GM23338 (cell line): Measurements from ENCODE around the gene C22orf15.
"Not testable (repeated sequence)": the region's sequence is repeated elsewhere in the genome, so short reads cannot be mapped to it uniquely, and the experiment has no call there.

Experiments
- CREB1 ChIP-seq: fragments of 250-450 bp; sonication (Bioruptor Pico); IDR thresholded peaks from 2 replicates; pipeline ENCODE4 v1.5.0; 2020; ENCODE audit warnings: low read depth, mild to moderate bottlenecking, moderate library complexity
- EZH2 ChIP-seq: fragments of 200-600 bp; sonication (generic); IDR thresholded peaks from one replicate; pipeline ENCODE4 v1.8.0; 2017; ENCODE audit warnings: antibody characterized with exemption, mild to moderate bottlenecking, low read depth; ENCODE audit not compliant: unreplicated experiment
- EZH2phosphoT487 ChIP-seq: fragments of 200-600 bp; sonication (generic); IDR thresholded peaks from one replicate; pipeline ENCODE4 v1.8.1; 2018; ENCODE audit warnings: antibody characterized with exemption; ENCODE audit not compliant: unreplicated experiment
- JUNB ChIP-seq: IDR thresholded peaks from one replicate; pipeline ENCODE4 v1.6.1; 2016; ENCODE audit warnings: antibody characterized with exemption; ENCODE audit not compliant: unreplicated experiment
- NANOG ChIP-seq: IDR thresholded peaks from 2 replicates; pipeline ENCODE4 v1.6.1; 2016; ENCODE audit warnings: antibody characterized with exemption, borderline replicate concordance
- POLR2AphosphoS5 ChIP-seq: IDR thresholded peaks from 2 replicates; pipeline ENCODE4 v1.6.1; 2016; ENCODE audit warnings: antibody characterized with exemption, low read depth
- STAT1 ChIP-seq: IDR thresholded peaks from one replicate; pipeline ENCODE4 v1.6.1; 2016; ENCODE audit warnings: antibody characterized with exemption; ENCODE audit not compliant: unreplicated experiment
- ZNF114 ChIP-seq: fragments of 250-450 bp; sonication (Bioruptor Pico); IDR thresholded peaks from 2 replicates; pipeline ENCODE4 v1.5.0; 2020; ENCODE audit warnings: mild to moderate bottlenecking, moderate library complexity
- ZNF331 ChIP-seq: fragments of 250-450 bp; sonication (Bioruptor Pico); IDR thresholded peaks from 2 replicates; pipeline ENCODE4 v1.5.0; 2020; ENCODE audit warnings: low read depth, mild to moderate bottlenecking, moderate library complexity
- TF ChIP-seq, protein P1 (sequence below), 2 experiments: fragments of 200-600 bp in 1 of 2; sonication (generic) in 1 of 2; conservative IDR thresholded peaks; 2 replicates each; pipeline versions ENCODE4 v1.5.1 to v1.6.1; 2016 to 2017; ENCODE audit warnings: antibody characterized with exemption in 2 of 2, low read depth in 2 of 2, mild to moderate bottlenecking in 2 of 2, moderate library complexity in 1 of 2
- TF ChIP-seq, protein P2 (sequence below): IDR thresholded peaks from one replicate; pipeline ENCODE4 v1.6.1; 2018; ENCODE audit warnings: antibody characterized with exemption; ENCODE audit not compliant: unreplicated experiment
- TF ChIP-seq, protein P3 (sequence below): IDR thresholded peaks from 2 replicates; pipeline ENCODE4 v1.6.1; 2016; ENCODE audit warnings: antibody characterized with exemption

DNA sequence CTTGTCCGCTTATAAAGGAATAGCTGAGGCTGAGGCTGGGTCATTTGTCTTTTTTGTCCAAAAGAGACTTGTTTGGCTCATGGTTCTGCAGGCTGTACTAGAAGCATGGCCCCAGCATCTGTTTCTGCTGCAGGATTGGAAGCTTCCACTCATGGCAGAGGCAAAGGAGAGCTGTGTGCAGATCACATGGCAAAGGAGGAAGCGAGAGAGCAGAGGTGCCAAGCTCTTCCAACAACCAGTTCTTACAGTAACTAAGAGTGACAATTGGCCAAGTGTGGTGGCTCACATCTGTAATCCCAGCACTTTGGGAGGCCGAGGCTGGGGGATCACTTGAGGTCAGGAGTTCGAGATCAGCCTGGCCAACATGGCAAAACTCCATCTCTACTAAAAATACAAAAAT lies 34.7 kb upstream of the C22orf15 start:
- TF ChIP-seq, protein P1, sequence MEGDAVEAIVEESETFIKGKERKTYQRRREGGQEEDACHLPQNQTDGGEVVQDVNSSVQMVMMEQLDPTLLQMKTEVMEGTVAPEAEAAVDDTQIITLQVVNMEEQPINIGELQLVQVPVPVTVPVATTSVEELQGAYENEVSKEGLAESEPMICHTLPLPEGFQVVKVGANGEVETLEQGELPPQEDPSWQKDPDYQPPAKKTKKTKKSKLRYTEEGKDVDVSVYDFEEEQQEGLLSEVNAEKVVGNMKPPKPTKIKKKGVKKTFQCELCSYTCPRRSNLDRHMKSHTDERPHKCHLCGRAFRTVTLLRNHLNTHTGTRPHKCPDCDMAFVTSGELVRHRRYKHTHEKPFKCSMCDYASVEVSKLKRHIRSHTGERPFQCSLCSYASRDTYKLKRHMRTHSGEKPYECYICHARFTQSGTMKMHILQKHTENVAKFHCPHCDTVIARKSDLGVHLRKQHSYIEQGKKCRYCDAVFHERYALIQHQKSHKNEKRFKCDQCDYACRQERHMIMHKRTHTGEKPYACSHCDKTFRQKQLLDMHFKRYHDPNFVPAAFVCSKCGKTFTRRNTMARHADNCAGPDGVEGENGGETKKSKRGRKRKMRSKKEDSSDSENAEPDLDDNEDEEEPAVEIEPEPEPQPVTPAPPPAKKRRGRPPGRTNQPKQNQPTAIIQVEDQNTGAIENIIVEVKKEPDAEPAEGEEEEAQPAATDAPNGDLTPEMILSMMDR (conservative IDR thresholded peaks at IDR 0.05; ENCODE audit: low read depth in 2 of 2), result not testable (repeated sequence)
- not testable (repeated sequence) for TF ChIP-seq POLR2AphosphoS5; EZH2; EZH2phosphoT487; CREB1; ZNF331 (CRISPR knock-in tag); NANOG; ZNF114 (CRISPR knock-in tag); JUNB; STAT1
- TF ChIP-seq, protein P2, sequence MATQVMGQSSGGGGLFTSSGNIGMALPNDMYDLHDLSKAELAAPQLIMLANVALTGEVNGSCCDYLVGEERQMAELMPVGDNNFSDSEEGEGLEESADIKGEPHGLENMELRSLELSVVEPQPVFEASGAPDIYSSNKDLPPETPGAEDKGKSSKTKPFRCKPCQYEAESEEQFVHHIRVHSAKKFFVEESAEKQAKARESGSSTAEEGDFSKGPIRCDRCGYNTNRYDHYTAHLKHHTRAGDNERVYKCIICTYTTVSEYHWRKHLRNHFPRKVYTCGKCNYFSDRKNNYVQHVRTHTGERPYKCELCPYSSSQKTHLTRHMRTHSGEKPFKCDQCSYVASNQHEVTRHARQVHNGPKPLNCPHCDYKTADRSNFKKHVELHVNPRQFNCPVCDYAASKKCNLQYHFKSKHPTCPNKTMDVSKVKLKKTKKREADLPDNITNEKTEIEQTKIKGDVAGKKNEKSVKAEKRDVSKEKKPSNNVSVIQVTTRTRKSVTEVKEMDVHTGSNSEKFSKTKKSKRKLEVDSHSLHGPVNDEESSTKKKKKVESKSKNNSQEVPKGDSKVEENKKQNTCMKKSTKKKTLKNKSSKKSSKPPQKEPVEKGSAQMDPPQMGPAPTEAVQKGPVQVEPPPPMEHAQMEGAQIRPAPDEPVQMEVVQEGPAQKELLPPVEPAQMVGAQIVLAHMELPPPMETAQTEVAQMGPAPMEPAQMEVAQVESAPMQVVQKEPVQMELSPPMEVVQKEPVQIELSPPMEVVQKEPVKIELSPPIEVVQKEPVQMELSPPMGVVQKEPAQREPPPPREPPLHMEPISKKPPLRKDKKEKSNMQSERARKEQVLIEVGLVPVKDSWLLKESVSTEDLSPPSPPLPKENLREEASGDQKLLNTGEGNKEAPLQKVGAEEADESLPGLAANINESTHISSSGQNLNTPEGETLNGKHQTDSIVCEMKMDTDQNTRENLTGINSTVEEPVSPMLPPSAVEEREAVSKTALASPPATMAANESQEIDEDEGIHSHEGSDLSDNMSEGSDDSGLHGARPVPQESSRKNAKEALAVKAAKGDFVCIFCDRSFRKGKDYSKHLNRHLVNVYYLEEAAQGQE, result not testable (repeated sequence)
- TF ChIP-seq, protein P3, sequence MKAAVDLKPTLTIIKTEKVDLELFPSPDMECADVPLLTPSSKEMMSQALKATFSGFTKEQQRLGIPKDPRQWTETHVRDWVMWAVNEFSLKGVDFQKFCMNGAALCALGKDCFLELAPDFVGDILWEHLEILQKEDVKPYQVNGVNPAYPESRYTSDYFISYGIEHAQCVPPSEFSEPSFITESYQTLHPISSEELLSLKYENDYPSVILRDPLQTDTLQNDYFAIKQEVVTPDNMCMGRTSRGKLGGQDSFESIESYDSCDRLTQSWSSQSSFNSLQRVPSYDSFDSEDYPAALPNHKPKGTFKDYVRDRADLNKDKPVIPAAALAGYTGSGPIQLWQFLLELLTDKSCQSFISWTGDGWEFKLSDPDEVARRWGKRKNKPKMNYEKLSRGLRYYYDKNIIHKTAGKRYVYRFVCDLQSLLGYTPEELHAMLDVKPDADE, result not testable (repeated sequence)
